Measurements from ENCODE around the gene NAIP.
"Not testable (repeated sequence)": the region's sequence is repeated elsewhere in the genome, so short reads cannot be mapped to it uniquely, and the experiment has no call there.

NAIP gene, protein sequence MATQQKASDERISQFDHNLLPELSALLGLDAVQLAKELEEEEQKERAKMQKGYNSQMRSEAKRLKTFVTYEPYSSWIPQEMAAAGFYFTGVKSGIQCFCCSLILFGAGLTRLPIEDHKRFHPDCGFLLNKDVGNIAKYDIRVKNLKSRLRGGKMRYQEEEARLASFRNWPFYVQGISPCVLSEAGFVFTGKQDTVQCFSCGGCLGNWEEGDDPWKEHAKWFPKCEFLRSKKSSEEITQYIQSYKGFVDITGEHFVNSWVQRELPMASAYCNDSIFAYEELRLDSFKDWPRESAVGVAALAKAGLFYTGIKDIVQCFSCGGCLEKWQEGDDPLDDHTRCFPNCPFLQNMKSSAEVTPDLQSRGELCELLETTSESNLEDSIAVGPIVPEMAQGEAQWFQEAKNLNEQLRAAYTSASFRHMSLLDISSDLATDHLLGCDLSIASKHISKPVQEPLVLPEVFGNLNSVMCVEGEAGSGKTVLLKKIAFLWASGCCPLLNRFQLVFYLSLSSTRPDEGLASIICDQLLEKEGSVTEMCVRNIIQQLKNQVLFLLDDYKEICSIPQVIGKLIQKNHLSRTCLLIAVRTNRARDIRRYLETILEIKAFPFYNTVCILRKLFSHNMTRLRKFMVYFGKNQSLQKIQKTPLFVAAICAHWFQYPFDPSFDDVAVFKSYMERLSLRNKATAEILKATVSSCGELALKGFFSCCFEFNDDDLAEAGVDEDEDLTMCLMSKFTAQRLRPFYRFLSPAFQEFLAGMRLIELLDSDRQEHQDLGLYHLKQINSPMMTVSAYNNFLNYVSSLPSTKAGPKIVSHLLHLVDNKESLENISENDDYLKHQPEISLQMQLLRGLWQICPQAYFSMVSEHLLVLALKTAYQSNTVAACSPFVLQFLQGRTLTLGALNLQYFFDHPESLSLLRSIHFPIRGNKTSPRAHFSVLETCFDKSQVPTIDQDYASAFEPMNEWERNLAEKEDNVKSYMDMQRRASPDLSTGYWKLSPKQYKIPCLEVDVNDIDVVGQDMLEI (N-terminal part only)

DNA sequence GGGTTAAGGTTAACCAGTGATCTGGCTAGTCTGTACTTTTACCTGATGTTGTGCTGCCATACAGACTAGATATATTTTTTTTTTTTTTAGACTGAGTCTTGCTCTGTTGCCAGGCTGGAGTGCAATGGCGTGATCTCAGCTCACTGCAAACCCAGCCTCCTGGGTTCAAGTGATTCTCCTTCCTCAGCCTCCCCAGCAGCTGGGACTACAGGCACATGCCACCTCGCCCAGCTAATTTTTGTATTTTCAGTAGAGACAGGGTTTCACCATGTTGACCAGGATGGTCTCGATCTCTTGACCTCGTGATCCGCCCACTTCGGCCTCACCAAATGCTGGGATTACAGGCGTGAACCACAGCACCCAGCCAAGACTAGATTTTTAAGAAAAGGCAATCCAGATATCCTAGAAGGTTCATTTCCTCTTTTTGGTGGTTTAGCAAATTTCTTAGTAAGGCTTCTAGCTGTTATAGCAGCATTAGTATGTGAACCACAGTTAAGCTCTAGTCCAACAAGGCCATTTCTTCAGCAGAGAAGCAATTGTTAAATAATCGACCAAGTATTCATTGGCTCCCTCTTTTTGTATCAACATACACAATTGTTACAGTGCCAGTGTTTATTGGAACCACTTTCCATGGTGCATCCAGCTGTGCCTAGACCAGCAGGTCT, at the start of gene NAIP:
NAIP (minus strand) TSS at position 51 of the 665 bp plus-strand sequence. CDS start 12,424 bp downstream, outside the sequence.
- in situ Hi-C loops (cut with HindIII; ENCODE audit: low pct_ligation_motif_present, low pct_unique_long_range_greater_than_20kb, low sequenced_read_pairs); DNase-seq: not testable (repeated sequence)

DNA sequence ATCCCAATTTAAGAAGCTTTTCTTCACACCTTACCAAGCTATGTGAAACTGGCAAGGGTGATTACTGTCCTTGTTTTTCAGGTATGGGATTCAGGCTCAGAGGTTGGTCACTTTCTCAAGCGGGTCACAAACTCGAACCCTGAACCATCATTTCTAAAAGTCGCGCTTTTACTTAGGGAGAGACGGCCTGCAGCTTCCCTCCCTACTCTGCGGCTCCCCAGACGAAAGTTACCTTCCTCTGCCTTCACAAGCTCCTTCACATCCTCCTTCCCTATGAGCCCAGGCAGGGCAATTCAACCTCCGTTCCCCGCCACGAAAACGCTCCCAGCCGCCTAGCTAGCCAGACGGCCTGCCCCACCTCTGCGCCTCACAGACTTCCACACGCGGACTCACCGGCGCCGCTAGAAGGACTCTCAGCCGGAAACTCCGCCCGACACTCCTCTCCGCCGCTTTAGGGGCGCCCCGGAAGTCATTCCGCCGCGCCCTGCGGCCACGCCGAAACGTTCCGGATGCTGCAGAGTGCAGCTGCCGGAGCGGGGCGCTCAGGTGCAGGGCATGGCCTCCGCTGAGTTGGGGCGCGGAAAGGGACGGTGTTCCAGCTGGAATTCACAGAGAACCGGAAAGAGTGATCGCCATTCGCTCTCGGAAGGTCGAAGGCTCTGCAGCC, 42.3 kb upstream of the NAIP start, which contains the start of gene GTF2H2:
GTF2H2 (minus strand) TSS at position 415 of the 667 bp plus-strand sequence. CDS start 4,913 bp downstream, outside the sequence.
- in situ Hi-C loops (cut with HindIII; ENCODE audit: low pct_ligation_motif_present, low pct_unique_long_range_greater_than_20kb, low sequenced_read_pairs); DNase-seq: not testable (repeated sequence)

DNA sequence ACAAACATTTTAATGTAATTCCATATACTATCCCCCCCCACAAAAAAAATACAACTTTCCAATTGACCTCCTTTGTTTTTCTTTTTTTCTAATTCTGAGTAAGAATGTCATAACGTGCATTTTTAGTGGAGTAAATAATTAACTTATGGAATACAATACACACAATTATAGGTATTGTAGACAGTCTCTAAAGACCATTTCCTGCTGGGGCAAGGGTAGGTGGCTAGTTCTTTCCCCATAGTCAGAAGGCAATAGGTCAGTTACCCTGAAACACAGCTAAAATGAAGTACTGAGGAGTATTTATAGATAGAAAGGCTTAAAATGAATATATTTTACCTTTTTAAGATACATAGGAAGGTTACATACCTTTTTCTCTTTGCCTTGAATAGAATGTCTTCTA, 36.2 kb upstream of the NAIP start:
- DNase-seq; in situ Hi-C loops (cut with HindIII; ENCODE audit: low pct_ligation_motif_present, low pct_unique_long_range_greater_than_20kb, low sequenced_read_pairs): not testable (repeated sequence)

DNA sequence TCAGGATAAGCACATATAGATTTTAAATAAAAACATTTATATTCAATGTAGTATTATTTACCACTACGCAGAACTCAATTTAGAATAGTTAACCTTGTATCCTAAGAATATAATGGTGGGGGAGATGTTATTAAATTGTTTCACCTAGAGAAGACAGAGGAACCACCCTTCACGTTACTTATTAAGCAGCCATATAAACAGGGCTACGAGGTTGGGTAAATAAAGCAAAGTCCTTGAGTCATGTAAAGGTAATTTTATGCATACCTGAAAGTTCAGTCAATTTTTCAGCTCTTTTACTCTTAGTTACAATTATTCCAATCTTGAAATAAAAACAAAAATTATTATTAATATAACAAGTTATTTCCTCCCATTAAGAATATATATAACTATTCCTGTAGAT, 34.3 kb upstream of the NAIP start:
- in situ Hi-C loops (cut with HindIII; ENCODE audit: low pct_ligation_motif_present, low pct_unique_long_range_greater_than_20kb, low sequenced_read_pairs); DNase-seq: not testable (repeated sequence)

DNA sequence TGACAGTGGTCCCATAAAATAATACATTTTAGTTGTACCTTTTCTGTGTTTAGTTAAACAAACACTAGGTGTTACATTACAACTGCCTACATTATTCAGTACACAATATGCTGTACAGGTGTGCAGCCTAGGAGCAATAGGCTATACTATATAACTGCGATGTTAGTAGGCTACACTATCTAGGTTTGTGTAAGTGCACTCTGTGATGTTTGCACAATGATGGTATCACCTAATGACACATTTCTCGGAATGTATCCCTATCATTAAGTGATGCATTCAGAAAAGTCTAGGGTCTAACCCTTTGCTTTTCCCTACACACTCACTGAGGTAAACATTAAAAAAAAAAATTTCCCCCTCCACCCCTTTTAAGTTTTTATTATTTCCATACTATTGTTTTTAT, 19.7 kb upstream of the NAIP start:
- in situ Hi-C loops (cut with HindIII; ENCODE audit: low pct_ligation_motif_present, low pct_unique_long_range_greater_than_20kb, low sequenced_read_pairs); DNase-seq: not testable (repeated sequence)

DNA sequence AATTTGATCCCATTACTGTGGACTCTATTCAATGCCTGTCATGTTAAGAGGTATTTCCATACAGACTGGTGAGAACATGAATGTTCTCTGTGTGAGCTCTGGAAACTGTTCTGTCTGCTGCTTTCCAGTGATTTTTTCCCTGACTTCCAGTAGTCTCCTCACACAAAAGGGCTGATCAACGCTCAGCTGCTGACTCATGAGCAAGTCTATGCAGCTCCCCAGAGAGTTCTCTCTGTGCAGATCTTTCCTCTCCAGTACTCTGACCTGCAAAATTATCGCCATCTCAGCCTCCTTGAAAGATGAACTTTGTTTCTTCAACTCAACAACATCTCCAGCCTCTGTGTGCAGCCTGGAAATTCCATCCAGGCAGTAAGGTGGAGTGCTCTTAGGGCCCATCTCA, 19.0 kb upstream of the NAIP start:
- in situ Hi-C loops (cut with HindIII; ENCODE audit: low pct_ligation_motif_present, low pct_unique_long_range_greater_than_20kb, low sequenced_read_pairs); DNase-seq: not testable (repeated sequence)

DNA sequence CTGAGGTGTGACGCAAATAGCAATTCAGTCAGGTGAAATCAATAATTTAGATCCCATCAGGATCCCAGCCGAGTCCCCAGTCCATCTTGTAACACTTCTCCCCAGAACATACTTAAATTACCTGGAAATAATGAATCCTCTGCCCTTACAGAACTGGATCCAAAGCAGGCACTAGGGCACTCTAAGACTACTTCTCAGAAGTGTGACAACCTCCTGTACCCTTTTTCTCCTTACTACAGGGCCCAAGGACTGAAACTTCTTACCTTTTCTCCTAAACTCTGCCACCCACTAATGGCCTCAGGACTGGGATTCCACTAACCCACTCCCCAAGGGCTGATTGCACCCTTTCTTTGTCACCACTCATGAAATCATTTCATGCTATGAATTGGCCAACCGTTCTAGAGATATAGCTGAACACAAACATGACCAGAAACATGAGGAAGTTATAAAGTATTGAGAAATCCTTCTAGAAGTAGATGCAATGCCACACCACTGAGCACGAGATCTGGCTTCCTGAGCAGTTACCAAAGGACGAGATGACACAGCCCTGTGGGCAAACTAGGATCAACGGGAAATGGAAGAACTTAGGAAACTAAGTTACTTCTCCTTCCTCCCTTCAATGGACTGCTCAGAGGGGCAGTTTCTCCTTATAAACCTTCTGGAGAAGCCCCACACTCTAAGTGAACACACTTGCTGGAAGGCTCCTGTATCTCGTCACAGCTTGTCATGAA, 6.1 kb upstream of the NAIP start:
- in situ Hi-C loops (cut with HindIII; ENCODE audit: low pct_ligation_motif_present, low pct_unique_long_range_greater_than_20kb, low sequenced_read_pairs); DNase-seq: not testable (repeated sequence)

DNA sequence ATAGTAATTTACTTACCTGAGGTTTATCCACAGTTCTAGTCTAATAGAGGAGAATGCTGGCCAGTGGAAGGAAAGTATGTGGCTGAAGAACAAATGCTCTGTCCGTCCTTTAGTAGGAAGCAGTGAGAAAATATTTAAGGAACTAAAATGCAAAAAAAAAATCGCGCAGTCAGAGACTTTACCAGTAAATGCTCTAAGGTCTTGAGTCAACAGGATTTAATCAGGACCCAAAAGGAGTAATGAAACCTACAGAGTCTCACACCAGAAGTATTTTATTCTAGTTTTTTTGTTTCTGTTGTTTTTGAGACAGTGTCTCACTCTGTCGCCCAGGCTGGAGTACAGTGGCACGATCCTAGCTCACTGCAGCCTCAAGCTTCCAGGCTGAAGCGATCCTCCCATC, 4.5 kb downstream of the NAIP start:
- in situ Hi-C loops (cut with HindIII; ENCODE audit: low pct_ligation_motif_present, low pct_unique_long_range_greater_than_20kb, low sequenced_read_pairs): not testable (repeated sequence)

DNA sequence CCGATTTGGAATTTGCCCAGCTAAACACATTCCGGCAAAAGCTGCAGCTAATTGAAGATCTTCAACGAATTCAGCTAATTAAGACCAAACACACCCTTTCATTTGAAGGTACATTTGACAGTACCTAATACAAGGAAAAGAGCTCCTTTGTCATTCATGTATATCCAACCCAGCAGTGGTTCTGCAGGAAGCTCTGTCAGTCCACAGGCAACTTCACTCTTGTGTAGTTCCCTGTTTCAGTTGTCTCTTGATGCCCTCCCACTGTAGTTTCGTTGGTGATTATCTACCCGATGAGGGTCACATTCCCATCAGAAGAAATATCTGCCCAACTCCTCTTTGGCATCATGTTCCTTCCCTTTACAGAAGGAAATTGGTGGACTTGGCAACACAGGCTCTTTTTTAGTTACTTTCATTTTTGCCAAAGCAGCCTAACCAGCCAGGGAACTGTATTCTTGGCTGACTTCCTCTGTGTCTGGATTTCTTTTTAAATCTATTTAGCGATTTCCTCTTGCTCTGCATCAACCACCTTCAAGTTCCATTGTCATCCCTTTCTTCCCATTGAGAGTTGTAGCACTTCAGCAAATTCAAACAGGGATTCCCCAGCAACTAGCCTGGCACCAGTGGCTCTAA, 6.6 kb downstream of the NAIP start:
- in situ Hi-C loops (cut with HindIII; ENCODE audit: low pct_ligation_motif_present, low pct_unique_long_range_greater_than_20kb, low sequenced_read_pairs); DNase-seq: not testable (repeated sequence)

More for the DNA sequence above, 4.5 kb downstream of the NAIP start:
- not testable (repeated sequence) for DNase-seq

DNA sequence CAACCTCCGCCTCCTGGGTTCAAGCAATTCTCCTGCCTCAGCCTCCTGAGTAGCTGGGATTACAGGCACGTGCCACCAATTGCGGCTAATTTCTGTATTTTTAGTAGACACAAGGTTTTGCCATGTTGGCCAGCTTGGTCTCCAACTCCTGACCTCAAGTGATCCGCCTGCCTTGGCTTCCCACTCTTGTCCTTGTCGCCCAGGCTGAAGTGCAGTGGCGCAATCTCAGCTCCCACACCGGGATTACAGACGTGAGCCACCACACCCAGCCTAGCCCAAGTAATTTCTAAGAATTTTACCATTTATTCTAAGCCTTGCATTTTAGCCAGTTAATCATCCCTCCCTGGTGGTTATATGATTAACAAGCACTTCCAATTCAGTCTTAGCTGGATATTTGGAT, 11.0 kb downstream of the NAIP start:
- DNase-seq: no peak
- in situ Hi-C loops (cut with HindIII; ENCODE audit: low pct_ligation_motif_present, low pct_unique_long_range_greater_than_20kb, low sequenced_read_pairs): no loop called here

DNA sequence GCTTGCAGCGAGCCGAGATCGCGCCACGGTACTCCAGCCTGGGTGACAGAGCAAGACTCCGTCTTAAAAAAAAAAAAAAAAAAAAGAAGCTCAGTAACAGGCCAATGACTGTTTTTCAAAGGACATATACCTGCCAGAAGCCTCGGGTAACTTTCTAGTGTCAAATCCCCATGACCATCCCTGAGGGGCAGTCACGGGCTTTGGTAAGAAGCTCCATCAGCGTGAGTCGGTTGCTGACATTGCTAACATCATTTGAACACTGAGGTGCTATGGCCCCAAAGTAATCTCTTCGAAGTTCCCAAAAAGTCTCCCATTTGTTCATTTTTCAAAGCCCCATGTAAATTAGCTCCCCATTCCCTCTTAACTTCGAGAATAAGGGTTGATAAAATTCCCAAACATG, 11.6 kb downstream of the NAIP start:
- in situ Hi-C loops (cut with HindIII; ENCODE audit: low pct_ligation_motif_present, low pct_unique_long_range_greater_than_20kb, low sequenced_read_pairs): no loop called here
- DNase-seq: no peak

DNA sequence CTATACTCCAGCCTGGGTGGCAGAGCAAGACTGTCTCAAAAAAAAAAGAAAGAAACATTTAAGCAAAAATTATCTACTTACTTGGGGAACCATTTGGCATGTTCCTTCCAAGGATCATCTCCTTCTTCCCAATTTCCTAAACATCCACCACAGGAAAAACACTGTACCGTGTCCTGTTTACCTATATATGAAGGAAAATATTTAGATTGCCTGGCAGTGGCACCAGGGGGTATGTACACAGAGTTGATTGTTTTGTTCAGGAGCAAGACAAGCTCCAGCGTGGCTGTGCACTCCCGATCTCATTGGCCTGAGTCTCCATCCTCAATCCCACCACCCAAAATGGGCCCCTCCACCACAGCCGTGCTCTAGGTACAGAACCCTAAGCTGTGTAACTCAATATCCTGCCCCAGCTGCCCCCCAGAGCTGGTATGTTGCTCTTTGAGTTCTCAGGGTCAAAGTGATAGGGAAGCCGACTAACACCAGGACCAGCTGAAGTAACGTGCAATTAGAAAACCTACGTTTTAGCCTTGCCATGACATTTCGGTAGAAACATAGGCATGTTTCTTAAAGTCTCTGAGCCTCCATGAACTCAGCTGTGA, 13.8 kb downstream of the NAIP start:
- in situ Hi-C loops (cut with HindIII; ENCODE audit: low pct_ligation_motif_present, low pct_unique_long_range_greater_than_20kb, low sequenced_read_pairs): no loop called here

DNA sequence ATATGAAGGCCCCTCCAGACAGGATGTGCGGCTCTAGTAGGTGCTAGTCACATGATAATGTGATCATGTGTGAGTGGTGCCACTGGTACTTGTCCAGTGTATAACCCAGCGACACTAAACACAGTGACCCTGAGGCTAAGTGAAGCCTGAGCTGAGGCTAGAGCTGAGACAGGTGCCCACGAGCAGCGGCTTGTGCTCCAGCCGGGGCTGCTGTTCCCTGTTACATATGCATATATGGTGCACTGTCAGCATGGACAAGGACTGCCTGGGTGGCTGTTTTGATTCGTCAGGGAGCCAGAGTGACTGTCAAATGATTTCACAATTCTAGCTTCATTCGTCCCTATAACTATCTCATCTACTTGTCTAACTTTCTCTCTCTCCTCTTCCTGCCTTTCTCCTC, 18.2 kb downstream of the NAIP start:
- in situ Hi-C loops (cut with HindIII; ENCODE audit: low pct_ligation_motif_present, low pct_unique_long_range_greater_than_20kb, low sequenced_read_pairs); DNase-seq: not testable (repeated sequence)

More for the DNA sequence above, 13.8 kb downstream of the NAIP start:
- no peak for DNase-seq

DNA sequence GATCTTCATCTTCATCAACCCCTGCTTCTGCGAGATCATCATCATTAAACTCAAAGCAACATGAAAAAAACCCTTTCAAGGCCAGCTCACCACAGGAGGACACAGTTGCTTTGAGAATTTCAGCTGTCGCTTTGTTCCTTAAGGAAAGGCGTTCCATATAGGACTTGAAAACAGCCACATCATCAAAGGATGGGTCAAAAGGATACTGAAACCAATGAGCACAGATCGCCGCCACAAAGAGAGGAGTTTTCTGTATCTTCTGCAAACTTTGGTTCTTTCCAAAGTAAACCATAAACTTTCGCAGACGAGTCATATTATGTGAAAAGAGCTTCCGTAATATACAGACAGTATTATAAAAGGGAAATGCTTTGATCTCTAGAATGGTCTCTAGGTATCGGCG, 40.3 kb downstream of the NAIP start:
- in situ Hi-C loops (cut with HindIII; ENCODE audit: low pct_ligation_motif_present, low pct_unique_long_range_greater_than_20kb, low sequenced_read_pairs): not testable (repeated sequence)

DNA sequence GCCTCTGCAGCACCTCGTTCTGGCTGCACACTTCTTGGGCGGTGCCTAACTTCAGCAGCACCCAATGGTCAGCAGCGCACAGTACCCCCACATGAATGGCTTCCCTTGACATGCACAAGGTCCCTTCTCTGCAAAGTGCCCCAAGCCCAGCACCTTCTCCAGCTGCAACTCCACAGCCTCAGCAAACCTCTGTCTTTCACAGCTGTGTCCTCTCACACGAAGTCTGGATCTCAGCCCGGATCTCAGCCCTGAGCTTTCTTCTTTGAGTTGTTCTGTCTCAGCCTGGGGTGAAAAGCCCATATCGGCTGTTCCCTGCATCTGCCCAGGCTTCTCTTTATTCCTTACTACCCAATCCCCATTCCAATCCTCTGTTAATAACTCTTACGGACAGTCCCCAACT, 57.9 kb downstream of the NAIP start:
- DNase-seq; in situ Hi-C loops (cut with HindIII; ENCODE audit: low pct_ligation_motif_present, low pct_unique_long_range_greater_than_20kb, low sequenced_read_pairs): not testable (repeated sequence)

More for the DNA sequence above, 40.3 kb downstream of the NAIP start:
- DNase-seq: not testable (repeated sequence)

DNA sequence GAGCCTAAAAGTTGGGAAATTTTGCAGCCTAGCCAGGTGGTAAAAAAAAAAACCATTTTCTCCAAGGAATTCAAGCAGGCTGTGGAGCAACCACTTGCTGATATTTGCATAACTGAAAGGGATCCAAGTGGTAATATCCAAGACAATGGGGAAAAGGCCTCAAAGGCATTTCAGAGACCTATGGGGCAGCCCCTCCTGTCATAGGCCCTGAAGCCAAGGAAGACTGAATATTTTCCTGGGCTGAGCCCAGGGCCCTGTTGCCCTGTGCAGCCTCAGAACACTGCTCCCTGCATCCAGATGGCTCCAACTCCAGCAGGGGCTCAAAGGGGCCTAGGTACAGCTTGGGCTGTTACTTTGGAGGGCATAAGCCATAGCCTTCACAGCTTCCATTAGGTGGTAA, 60.6 kb downstream of the NAIP start:
- DNase-seq; in situ Hi-C loops (cut with HindIII; ENCODE audit: low pct_ligation_motif_present, low pct_unique_long_range_greater_than_20kb, low sequenced_read_pairs): not testable (repeated sequence)
